ENCODE data around the gene COL18A1.

COL18A1 gene

GRCh38 chr21:45423968-45424853 is 19.2 kb downstream of the COL18A1 start:
- Histone ChIP-seq H3K4me3 (ENCODE audit: low read length in 2 of 2) (no peak overlapping the region), H3K9ac (ENCODE audit: low read length in 2 of 2) (no peak overlapping the region), H3K27me3 (ENCODE audit: control insufficient read depth in 1 of 2, insufficient read depth in 2 of 2, low read length in 2 of 2) (no peaks in the 10 kb centered on the region), H3K9me3 (ENCODE audit: control insufficient read depth in 2 of 2, low read length in 2 of 2) (no peaks in the 10 kb centered on the region), H3K36me3 (ENCODE audit: control insufficient read depth in 2 of 2, insufficient read depth in 2 of 2, low read length in 2 of 2) (no peaks in the 10 kb centered on the region), H3K4me1 (ENCODE audit: control insufficient read depth, insufficient read depth, low read length) (peaks cover 8% of the 10 kb centered on the region), H3K27ac (ENCODE audit: low read length) (no peak overlapping the region)

GRCh38 chr21:45424854-45425795 is 20.2 kb downstream of the COL18A1 start:
- no peak overlapping the region for H3K27ac ChIP-seq (ENCODE audit: low read length)
- H3K9ac ChIP-seq (ENCODE audit: low read length in 2 of 2) = no peak overlapping the region
- H3K4me1 ChIP-seq (ENCODE audit: control insufficient read depth, insufficient read depth, low read length) = peaks cover 5% of the 10 kb centered on the region
- H3K27me3 ChIP-seq (ENCODE audit: control insufficient read depth in 1 of 2, insufficient read depth in 2 of 2, low read length in 2 of 2) = no peaks in the 10 kb centered on the region
- no peaks in the 10 kb centered on the region for H3K36me3 ChIP-seq (ENCODE audit: control insufficient read depth in 2 of 2, insufficient read depth in 2 of 2, low read length in 2 of 2)
- H3K4me3 ChIP-seq (ENCODE audit: low read length in 2 of 2) = no peak overlapping the region
- H3K9me3 ChIP-seq (ENCODE audit: control insufficient read depth in 2 of 2, low read length in 2 of 2) = no peaks in the 10 kb centered on the region

DNA sequence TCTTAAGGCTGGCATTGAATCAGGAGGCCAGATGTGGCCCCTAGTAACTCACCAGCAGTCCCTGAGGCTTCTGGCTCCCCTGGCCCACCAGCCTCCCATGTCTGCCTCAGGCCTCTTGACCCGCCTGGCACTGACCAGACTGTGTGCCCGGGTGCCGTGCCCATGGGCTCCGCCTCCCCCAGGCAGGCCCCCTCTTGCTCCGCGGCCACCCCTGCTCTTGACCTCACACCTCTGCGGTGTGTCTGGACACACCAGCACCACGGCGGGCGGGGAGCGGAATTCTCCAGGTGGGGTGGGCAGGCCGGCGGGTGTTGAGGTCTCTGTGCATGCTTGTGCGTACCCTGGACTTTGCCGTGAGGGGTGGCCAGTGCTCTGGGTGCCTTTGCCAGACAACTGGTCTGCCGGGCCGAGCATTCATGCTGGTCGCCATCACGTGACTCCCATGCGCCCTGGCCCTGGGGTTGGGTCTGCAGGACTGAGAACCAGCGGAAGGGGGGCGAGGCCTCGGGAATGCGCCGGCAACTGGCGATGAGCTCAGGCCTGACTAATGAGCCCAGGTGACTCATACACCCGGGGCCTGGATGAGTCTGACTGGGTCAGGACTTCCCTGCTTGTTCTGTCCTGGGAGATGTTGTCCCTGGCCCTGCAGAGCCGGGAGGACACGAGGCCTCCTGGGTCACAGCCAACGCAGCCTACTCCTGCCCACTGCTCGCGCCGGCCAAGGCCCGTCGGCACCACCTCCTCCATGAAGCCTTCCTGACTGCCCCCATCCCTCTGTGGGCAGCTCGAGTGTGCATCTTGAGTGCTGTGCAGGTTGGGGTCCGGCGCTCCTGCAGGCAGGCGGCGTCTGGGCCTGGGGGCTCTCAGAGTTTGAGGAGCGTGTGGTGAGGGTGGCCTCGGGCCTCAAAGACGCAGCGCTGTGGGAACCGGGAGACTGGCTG is 22.6 kb downstream of the COL18A1 start:
- Histone ChIP-seq H3K9ac (ENCODE audit: low read length in 2 of 2) (no peak overlapping the region), H3K36me3 (ENCODE audit: control insufficient read depth in 2 of 2, insufficient read depth in 2 of 2, low read length in 2 of 2) (no peaks in the 10 kb centered on the region), H3K4me1 (ENCODE audit: control insufficient read depth, insufficient read depth, low read length) (peaks cover 10% of the 10 kb centered on the region), H3K27me3 (ENCODE audit: control insufficient read depth in 1 of 2, insufficient read depth in 2 of 2, low read length in 2 of 2) (peaks cover 0 to 7% of the 10 kb centered on the region in 2 donors), H3K27ac (ENCODE audit: low read length) (no peak overlapping the region), H3K4me3 (ENCODE audit: low read length in 2 of 2) (no peak overlapping the region), H3K9me3 (ENCODE audit: control insufficient read depth in 2 of 2, low read length in 2 of 2) (no peaks in the 10 kb centered on the region)

DNA sequence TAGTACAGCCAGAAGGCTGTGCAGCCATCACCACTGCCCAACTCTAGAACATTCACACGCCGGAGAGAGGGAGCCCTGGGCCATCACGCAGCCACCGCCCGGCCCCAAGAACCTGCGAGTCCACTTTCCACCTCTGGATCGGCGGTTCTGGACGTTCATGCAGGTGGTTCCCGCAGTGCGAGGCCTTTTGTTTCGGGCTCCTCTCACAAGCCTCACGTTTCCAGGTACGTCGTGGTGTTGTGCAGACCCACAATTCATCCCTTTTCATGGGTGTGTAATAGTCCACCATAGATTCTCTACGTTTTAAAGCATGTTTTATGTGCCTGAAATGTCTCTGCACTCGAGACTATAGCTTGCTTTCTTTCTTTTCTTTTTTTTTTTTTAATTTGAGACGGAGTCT is 23.6 kb downstream of the COL18A1 start:
- Histone ChIP-seq H3K27ac (ENCODE audit: low read length) (no peak overlapping the region), H3K4me1 (ENCODE audit: control insufficient read depth, insufficient read depth, low read length) (peaks cover 16% of the 10 kb centered on the region)

GRCh38 chr21:45429221-45430175 is 24.5 kb downstream of the COL18A1 start:
- Histone ChIP-seq H3K27ac (ENCODE audit: low read length) (no peak overlapping the region), H3K27me3 (ENCODE audit: control insufficient read depth in 1 of 2, insufficient read depth in 2 of 2, low read length in 2 of 2) (peaks cover 0 to 7% of the 10 kb centered on the region in 2 donors), H3K36me3 (ENCODE audit: control insufficient read depth in 2 of 2, insufficient read depth in 2 of 2, low read length in 2 of 2) (no peaks in the 10 kb centered on the region), H3K4me1 (ENCODE audit: control insufficient read depth, insufficient read depth, low read length) (peaks cover 23% of the 10 kb centered on the region), H3K9me3 (ENCODE audit: control insufficient read depth in 2 of 2, low read length in 2 of 2) (no peaks in the 10 kb centered on the region), H3K9ac (ENCODE audit: low read length in 2 of 2) (no peak overlapping the region), H3K4me3 (ENCODE audit: low read length in 2 of 2) (no peak overlapping the region)

More for the DNA sequence above, 23.6 kb downstream of the COL18A1 start:
- Histone ChIP-seq H3K4me3 (ENCODE audit: low read length in 2 of 2) (no peak overlapping the region), H3K9me3 (ENCODE audit: control insufficient read depth in 2 of 2, low read length in 2 of 2) (no peaks in the 10 kb centered on the region), H3K27me3 (ENCODE audit: control insufficient read depth in 1 of 2, insufficient read depth in 2 of 2, low read length in 2 of 2) (peaks cover 0 to 7% of the 10 kb centered on the region in 2 donors), H3K36me3 (ENCODE audit: control insufficient read depth in 2 of 2, insufficient read depth in 2 of 2, low read length in 2 of 2) (no peaks in the 10 kb centered on the region), H3K9ac (ENCODE audit: low read length in 2 of 2) (no peak overlapping the region)

DNA sequence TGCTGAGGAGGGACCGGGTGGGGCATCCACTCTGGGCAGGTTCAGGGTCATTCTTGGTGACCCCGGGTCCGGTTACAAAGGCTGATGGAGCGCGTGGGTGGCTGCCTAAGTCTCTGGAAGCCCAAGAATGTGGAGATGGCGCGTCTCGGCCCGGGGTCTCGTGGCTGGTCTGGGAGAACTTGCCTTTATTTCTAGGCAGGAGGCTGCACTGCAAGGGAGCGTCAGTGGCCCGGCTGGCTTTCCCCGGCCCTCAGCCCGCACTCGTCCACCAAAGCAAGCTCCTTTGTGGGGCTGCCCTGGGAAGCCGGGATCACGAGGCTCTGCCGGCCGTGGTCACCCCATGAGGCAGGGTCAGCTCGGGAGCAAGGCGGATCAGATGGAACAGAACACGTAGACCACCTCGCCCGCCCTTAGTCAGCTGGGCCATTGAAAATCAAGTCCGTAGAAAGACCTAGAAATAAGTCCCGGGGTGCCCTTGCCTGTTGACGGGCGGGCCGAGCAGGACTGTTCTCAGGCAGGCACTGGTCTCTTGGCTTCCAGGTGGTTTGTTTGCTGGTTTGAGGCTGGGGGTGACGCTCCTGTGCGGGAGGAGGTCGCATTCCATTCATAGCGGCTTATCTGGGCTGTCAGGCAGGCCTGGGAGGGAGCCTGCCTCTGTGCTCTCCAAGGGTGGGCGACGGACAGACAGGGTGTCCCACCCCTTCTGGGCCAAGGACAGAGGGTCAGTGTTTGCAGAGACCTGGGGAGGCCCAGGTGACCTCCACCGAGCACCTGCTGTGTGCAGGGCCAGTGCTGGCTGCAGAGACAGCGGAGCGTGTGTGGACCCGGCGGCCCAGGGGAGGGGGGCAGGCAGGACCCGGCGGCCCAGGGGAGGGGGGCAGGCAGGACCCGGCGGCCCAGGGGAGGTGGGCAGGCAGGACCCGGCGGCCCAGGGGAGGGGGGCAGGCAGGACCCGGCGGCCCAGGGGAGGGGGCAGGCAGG is 25.8 kb downstream of the COL18A1 start:
- Histone ChIP-seq H3K9ac (ENCODE audit: low read length in 2 of 2) (no peak overlapping the region), H3K27ac (ENCODE audit: low read length) (no peak overlapping the region), H3K27me3 (ENCODE audit: control insufficient read depth in 1 of 2, insufficient read depth in 2 of 2, low read length in 2 of 2) (peaks cover 0 to 9% of the 10 kb centered on the region in 2 donors), H3K4me1 (ENCODE audit: control insufficient read depth, insufficient read depth, low read length) (peaks cover 23% of the 10 kb centered on the region), H3K4me3 (ENCODE audit: low read length in 2 of 2) (no peak overlapping the region), H3K9me3 (ENCODE audit: control insufficient read depth in 2 of 2, low read length in 2 of 2) (no peaks in the 10 kb centered on the region), H3K36me3 (ENCODE audit: control insufficient read depth in 2 of 2, insufficient read depth in 2 of 2, low read length in 2 of 2) (no peaks in the 10 kb centered on the region)

- H3K27ac ChIP-seq (ENCODE audit: low read length) = no peak overlapping the region
- H3K36me3 ChIP-seq (ENCODE audit: control insufficient read depth in 2 of 2, insufficient read depth in 2 of 2, low read length in 2 of 2) = no peaks in the 10 kb centered on the region
- H3K27me3 ChIP-seq (ENCODE audit: control insufficient read depth in 1 of 2, insufficient read depth in 2 of 2, low read length in 2 of 2) = peaks cover 2 to 9% of the 10 kb centered on the region in 2 donors
- no peak overlapping the region for H3K4me3 ChIP-seq (ENCODE audit: low read length in 2 of 2)
- H3K9ac ChIP-seq (ENCODE audit: low read length in 2 of 2) = no peak overlapping the region
- peaks cover 23% of the 10 kb centered on the region for H3K4me1 ChIP-seq (ENCODE audit: control insufficient read depth, insufficient read depth, low read length)
- H3K9me3 ChIP-seq (ENCODE audit: control insufficient read depth in 2 of 2, low read length in 2 of 2) = no peaks in the 10 kb centered on the region
These were observed 27.0 kb downstream of the COL18A1 start for GRCh38 chr21:45431781-45432572.

- Histone ChIP-seq H3K4me3 (ENCODE audit: low read length in 2 of 2) (no peak overlapping the region), H3K4me1 (ENCODE audit: control insufficient read depth, insufficient read depth, low read length) (peaks cover 23% of the 10 kb centered on the region)
These were observed 27.8 kb downstream of the COL18A1 start for GRCh38 chr21:45432575-45433255.

More at GRCh38 chr21:45432575-45433255, 27.8 kb downstream of the COL18A1 start:
- H3K9ac ChIP-seq (ENCODE audit: low read length in 2 of 2) = no peak overlapping the region
- H3K27me3 ChIP-seq (ENCODE audit: control insufficient read depth in 1 of 2, insufficient read depth in 2 of 2, low read length in 2 of 2) = peaks cover 2 to 9% of the 10 kb centered on the region in 2 donors
- H3K27ac ChIP-seq (ENCODE audit: low read length) = no peak overlapping the region
- no peaks in the 10 kb centered on the region for H3K36me3 ChIP-seq (ENCODE audit: control insufficient read depth in 2 of 2, insufficient read depth in 2 of 2, low read length in 2 of 2)
- H3K9me3 ChIP-seq (ENCODE audit: control insufficient read depth in 2 of 2, low read length in 2 of 2) = no peaks in the 10 kb centered on the region

Data from stomach smooth muscle (tissue), 2 donors.